T-helper 22 cell (primary cell): Measurements from ENCODE around the gene UQCRC1.

Experiments
- DNase-seq: peaks from one replicate; pipeline ENCODE4 v3.0.0-alpha.2; 2020; ENCODE audit warnings: low read depth

The UQCRC1 gene

DNA sequence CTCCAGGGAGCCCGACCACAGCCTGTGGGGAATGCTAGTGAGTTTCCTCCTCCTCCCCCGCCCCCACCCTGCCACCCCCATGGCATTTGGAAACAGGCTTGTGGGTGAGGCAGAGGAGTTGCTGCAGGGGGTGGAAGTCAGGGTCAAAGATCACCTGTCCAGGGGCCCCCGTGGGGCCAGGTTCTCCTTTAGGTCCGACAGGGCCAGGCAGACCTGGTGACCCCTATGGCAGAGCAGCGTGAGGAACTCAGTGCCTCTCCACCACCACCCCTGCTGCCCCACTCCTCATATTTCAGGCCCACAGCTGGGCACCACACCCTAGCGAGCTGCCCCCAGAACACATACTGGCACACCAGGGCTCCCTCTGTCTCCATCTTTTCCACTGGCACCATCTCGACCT, 36.9 kb downstream of the UQCRC1 start:
- no peak for DNase-seq

DNA sequence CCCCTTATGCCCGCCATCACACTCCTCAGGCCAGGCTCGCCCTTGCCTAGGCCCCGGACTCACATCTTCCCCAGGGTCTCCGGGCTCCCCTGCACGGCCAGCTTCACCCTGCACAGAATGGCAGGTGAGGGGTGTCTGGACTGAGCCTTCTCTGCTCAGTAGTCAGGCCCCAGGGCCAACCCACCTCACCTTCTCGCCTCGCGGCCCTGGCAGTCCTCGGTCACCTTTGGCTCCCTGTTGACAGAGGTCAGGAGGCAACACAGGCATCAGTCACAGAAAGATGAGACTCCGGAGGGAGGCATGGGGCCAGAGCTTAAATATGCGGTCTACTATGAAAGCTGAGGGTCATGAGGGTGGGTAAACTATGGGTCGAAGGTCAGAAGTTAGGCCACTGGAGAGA, 37.5 kb downstream of the UQCRC1 start:
- DNase-seq, result no peak

DNA sequence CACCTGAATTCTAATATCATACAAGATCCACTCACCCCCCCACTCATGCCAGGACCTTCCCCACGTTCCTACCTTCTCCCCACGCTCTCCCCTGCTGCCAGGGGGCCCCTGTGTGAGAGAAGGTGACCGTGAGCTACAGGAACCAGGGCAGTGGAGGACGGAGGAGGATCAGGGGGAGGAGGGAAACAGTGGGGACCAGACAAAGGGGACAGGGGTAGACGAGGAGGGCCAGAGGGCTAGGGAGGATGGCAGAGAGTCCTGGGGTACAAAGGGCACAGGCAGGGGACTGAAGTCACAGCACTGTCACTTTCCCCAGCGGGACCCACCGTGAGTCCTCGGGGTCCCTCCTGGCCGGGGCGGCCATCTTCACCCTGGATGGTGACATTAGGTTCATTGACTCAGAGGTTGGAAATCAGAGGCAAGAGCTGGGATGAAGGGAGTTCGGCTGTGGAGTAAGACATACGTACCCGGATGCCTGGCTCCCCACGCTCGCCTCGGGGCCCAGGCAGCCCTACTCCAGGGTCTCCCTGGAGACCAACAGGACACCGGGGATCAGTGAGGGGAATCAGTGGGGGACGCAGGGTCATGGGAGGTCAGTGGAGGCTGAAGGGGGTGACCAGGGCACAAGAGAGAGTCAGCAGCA, 39.5 kb downstream of the UQCRC1 start:
- no peak for DNase-seq

DNA sequence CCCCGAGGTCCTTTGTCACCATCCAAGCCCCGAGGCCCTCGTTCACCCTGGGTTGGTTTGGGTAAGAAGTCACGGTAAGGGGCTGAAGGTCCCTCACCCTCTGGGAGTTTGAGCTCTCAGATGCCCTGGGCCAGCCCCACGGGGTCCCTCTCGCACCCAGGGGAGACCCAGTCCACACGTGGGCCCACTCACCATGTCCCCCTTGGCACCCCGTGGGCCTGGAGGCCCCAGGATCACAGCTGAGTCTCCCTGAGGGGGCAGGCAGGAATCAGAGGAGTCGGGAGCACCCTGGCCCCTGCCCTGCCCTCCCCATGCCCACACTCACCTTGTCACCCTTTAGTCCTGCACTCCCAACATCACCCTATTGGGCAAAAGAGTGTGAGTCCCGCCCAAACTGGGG, 40.0 kb downstream of the UQCRC1 start:
- no peak for DNase-seq

DNA sequence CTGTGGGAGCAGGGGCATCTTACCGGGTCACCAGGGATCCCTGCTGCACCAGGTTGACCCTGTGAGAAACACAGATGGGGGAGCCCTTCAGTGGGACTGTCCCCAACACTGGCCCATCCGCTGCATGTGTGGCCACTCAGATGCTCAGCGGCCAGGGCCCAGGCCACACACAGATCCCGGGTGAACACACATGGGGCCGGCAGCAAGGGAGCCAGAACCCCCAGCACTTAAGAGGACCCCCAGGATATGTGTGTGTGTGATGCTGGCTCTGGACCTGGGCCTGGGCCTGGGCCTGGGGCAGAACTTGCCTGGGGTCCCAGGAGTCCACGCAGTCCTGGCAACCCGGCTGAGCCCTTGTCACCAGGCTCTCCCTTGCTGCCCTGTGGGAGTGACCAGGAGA, 41.0 kb downstream of the UQCRC1 start:
- DNase-seq, result no peak

DNA sequence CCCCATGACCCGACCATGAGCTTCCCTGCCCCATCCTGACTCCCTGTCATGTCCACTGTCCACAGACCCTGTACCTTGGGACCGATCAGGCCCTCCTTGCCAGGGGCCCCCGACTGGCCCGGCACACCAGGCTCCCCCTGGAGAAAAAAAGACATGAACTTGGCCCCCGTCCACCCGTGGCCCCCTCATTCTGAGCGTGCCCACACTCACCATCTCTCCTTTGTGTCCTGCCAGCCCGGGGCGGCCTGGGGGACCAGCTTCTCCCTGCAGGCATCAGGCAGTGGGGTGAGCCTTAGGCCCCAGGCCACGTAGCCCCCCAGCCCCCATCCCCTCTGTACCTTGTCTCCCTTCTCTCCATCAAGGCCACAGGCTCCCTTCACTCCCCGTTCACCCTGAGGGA, 41.9 kb downstream of the UQCRC1 start:
- DNase-seq, result no peak

DNA sequence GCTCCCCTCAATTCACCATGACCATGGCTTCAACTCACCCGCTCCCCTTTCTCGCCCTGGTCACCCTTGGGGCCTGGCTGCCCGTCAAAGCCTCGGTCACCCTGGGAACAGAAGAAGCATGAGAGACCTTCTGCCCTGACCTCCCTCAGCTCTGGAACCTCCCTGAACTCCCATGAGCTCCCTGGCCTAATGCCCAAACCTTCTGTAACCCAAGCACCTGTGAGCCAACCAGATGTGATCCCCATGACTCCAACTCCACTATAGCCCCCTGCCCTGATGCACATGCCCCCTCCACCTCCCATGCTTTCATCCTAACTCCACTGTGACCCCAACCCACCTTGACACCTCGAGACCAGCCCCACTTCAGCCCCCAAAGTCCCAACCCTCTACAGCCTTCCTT, 42.4 kb downstream of the UQCRC1 start:
- no peak for DNase-seq

DNA sequence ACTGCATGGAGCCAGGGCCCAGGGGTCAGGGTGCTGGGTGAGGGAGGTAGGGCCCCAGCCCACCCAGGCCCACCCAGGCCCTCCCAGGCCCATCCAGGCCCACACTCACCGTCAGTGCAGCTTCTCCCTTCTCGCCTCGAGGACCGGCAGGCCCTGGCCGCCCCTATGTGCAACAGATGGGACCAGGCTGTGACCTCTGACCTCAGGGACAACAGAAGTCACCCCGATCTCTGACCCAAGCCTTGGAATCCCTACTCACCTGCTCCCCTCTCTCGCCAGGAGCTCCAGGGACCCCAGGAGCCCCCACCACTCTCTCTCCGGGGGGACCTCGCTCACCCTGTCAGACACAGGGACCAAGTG, 43.1 kb downstream of the UQCRC1 start:
- no peak for DNase-seq

DNA sequence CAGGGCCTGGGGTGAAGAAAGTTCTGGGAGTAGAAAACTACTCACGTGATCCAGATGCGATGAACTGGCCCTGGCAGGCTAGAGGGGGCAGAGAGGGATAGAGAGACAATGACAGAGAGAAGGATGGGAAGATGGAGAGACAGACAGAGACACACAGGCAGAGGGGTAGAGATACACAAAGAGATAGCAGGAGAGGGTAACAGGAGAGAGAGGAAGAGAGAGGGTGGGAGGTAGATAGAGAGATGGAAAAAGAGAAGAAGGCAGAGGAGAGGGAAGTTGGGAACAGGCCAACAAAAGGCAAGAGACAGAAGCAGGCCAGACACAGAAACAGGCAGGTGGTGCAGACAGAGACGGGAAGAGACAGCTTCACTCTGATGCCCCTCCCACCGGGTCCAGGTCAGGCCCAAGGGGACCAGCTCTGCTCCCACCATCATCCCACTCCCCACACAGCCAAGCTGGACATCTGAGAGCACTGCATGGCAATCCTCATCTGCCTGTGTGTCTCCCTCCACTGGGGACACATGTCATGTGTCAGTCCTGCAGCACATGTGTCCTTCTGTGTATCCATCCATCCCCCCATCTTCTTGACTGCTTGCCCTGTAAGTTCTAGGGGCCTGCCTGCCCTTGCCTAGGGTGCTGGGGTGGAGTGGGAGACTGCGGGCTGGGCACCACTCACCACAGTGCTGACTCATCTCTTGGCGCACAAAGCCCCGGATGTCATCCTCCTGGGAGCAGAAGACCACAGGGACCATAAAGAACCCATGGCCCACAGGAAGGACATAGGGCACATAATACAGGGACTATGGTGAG, 43.6 kb downstream of the UQCRC1 start:
- no peak for DNase-seq

DNA sequence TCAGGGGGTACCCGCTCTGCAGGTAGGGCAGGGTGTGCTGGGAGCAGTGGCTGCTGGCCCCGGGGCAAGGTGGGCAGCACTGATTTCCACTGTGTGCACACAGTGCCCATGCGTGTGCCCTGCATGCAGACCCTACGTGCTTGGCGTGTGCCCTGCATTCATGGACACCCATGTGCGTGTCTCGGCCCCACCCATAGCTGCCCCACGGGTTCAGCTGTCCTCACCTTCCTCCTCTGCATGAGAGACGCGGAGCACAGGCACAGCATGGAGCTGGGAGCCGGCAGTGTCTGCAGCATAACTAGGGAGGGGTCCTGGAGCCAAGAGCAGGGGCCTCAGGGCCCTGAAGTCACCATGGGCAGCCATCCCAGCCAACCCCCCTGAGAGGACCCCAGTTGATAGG, 44.3 kb downstream of the UQCRC1 start:
- DNase-seq, result no peak

DNA sequence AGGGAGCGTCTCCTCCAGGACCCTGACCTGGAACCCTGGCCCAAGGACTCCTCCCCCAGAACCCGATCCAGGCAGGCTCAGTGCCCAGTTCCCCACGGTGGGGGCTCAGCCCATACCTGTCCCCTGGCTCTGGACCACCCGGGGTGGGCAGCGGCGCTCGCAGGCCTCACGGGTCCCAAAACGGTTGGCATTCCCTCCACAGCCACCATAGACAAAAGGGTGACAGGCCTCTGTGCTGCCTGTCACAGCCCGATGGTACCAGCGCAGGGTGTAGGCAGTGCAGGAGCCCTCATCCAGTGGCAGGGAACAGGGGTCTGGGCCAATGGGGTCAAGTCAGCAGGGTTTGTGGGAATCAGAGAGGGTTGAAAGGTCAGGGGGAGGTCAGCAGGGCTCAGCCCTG, 44.8 kb downstream of the UQCRC1 start:
- no peak for DNase-seq

DNA sequence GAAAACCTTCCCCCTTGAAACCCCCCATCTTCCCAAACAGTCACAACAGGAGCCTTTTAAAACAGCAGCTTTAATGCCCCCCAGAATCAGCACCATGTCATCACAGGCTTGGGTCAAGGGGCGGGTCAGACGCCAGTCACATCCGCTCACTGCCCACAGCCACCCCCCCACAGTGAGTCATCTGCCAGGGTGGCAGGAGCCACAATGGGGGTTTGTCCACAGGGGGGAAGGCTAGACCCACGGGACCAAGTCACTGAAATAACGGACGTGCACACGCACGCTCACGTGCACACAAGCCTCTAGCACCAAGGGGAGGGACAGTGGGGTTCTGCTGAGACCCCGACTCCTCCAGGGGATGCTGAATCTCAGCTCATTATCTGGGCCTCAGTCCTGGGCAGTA, 45.4 kb downstream of the UQCRC1 start:
- DNase-seq, result no peak

DNA sequence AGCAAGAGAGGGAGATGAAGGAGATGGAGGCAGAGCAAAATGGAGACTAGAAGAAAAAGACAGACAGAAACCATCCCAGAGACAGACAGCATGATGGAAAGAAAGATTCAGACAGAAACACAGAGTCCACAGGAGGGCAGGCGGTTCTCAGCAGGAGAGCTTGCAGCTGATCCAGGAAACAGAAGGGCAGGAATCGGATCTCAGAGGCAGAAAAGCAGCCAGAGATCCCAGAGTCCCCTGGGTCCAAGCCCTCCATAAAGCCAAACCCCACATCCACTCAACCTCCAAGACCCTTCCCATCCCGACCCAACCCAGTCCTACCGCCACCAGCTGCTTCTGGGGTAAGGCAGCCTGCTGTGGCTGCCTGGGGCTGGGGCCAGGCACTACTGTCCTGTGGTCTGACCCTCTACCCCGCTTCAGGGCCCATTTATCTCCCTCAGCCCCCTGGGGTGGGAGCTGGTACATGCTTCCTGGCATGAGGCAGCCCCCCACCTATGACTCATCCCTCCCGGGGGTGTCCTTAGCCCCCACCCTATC, 46.0 kb downstream of the UQCRC1 start, which contains the start of gene UCN2:
Gene UCN2 (minus strand): TSS at position 400 of the 537 bp plus-strand sequence. CDS start 657 bp downstream, outside the sequence.
- DNase-seq, result no peak

DNA sequence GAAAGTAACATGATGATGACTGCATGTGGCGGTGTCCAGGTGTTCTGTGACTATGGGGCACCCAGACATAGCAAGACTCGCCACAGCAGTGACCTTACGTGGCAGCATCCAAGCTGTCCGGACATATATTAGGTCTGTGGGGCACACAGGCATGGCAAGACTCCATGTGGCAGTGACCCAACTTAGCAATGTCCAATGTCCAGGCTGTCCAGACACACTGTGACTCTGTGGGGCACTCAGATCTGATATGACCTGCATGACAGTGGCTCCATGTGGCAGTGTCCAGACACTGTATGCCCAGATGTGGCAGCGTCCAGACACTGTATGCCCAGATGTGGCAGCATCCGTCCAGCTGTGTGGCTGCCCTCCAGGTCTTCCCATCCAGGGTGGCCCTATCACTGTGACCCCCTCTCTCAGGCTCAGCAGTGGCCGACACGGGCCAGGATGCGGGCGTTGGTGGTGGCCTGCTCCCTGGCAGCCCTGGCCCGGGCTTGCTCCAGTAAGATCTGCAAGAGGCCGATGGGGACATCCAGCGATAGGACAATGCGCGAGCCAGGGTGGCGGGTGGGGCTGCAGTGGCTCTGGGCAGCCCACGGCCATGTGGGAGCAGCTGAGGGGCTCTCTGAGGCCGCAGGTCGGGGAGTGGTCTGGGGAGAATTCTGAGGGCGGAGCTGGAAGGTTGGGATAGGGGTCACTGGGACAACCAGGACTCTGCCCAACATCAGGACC, 46.9 kb downstream of the UQCRC1 start:
- no peak for DNase-seq

DNA sequence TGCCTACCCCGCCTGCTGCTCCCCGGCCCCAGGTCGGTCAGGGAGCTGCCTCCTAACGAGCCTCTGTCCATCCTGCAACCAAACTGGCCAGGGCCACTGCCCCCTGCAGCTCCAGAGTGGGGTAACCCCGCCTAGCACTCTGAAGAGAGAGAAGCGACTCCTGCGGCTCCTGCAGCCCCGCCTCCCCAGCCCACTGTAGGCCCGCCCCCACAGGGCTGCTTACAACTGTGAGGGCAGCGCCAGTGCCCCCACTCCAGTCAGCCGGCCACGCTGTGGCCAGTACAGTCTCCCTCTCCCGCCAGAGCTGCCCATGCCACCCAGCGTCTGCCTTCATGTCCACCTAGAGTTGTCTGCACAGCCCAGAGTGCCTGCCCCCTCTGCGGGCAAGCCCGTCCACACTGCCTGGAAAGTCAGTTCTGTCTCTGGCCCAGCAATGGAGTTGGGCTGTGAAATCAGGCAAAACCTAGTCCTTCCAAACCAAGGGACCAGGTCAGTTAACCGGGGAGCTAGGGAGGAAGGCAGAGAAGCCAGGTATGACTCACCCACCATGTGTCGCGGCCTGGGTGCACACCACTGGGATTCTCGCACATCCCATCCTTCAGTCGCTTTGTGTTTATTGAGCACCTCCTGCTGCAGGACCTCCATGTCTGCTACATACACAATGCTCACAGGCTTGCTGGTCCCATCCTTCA, 48.3 kb downstream of the UQCRC1 start:
- no peak for DNase-seq

DNA sequence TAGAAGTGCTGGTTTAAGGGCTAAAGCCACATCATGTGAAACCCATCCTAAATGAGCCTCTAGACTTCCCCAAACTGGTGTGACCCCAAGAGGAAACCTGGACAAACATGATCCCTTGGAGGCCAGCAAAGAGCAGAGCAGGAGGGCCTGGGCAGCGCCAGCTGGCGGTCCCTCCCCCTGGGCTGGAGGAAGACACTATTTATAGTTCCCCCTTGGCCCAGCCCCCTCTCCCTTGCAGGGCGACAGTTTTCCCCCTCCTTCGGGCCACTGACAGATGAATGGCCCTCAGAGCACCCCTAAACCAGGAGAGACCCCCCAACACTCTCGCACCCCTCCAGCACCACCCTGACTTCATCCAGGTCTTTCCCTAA, 48.8 kb downstream of the UQCRC1 start:
- no peak for DNase-seq

DNA sequence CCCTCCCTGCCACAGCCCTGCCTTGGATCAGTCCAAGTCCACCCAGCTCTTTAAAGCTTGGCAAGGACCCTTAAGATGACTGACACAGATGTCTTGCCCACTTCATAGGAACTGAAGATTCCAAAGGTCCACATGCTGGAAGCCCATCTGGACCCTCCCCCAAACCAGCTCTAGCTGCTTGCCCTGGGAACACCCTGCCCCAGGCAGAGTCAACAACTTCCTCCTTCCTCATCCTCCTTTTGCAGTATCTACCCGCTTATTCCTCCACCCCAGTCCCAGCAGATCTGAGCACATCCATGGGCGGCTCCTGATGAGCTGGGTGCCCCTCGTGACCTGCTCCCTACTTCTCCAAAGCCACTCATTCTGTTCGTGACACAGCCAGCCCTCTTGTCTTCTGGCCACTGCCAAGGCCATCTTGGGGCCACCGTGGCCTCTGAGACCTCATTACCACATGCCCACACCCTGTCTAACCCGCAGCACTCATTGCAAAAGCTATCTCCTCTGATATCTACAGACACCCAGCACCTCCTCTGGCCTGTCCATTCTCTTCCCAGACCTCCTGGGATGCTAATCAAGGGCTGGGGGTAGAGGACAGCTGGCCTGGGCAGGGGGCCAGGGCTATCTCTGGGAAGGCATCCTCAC, 50.8 kb downstream of the UQCRC1 start:
- DNase-seq, result no peak

DNA sequence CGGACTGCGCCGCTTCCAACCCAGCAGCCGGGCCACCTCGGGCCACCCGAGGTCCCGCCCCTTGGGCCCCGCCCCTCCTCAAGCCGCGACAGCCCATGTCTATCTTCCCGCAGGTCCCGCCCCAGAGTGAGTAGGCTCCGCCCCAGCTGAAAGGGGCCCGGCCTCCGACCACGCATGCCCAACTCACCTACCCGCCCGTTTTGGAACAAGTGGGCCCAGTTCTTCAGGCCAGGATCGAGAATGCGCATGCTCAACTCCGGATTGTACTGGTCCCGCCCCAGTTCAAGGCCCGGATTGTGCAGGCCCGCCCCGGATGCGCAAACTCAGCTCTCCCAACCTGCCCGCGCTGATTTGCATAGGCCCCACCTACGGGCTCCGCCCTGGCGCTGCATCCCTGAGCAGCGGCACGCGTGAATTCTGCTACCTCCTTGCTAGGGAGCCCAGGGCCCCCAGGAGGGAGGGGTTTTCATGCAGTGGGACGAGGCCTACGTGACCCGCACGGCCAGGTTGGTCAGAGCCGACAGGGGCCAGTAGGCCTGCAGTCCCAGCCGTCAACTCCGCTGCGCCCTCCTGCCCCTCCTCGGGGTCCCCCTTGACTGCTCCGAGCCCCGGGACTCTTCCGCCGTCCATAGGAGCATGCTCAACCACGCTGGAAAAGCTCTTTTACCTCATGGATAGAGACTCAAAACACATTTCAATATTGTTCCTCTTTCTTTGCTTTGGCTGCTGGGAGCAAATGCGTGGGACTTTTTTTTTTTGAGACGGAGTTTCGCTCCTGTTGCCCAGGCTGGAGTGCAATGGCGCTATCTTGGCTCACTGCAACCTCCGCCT, 52.4 kb downstream of the UQCRC1 start, which contains the start of gene PFKFB4:
Gene PFKFB4 (minus strand): TSS at position 8 of the 831 bp plus-strand sequence. CDS start 26 bp downstream, outside the sequence.
- DNase-seq, result peak; percentile 99

DNA sequence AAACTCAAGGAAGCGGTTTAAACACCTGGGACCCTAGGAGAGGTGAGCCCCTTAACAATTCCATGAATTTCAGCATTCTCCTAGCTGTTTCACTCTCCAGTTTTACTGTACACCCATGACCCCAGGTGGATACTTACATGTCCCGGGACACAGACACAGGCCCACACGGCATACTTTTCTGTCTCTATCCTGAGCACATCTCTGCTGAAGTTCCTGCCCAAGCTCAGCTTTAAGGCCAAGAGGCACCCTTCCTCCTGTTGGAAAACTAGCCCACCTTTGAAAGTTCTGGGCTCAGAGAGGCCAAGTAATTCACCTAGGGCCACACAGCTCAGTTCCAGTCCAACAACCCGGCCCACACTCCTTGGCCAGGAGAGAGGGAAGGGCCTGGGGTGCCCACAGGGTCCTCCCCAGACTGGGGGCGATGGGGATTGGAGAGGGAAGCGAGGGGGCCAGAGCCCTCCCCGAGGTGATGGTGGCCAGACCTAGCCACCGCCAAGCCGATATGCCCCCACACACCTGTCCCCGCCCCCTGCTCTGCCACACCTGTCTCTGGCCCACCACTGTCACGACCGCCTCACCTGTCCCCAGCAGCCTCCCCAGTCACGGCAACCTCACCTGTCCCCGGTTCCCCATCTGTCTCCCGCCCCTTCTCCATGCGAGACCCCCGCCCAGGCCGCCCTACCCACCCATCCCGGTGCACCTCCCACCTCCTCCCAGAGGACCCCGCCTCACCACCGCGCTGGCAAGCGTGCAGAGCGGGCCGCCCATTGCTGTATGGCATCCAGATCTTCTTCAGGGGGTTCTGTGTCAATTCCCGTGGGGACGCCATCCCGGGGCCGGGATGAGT, 53.3 kb downstream of the UQCRC1 start:
- DNase-seq, result no peak
